M059J (cell line): ENCODE results near the gene TRIM47. TPM values are rescaled to one million over a fixed set of nuclear protein-coding genes. Genes with fewer than 3 reads are reported as not detected.

Experiments
- DNase-seq: peaks from one replicate; pipeline ENCODE4 v3.0.0-alpha.2; 2012; ENCODE audit warnings: low read depth
- total RNA-seq: library from RNA; depleted of rRNA; stranded (reverse); fragments of >200 nt; shearing (Covaris generic); gene quantifications from 2 replicates; pipeline ENCODE4 v1.2.3, GENCODE V29; 2014; rRNA removed

The TRIM47 gene
- total RNA-seq, 1 experiment from 2014 or later = 6.6 TPM

- DNase-seq = no peak
Measured at GRCh38 chr17:75831032-75831571, 47.3 kb downstream of the TRIM47 start.

- DNase-seq = no peak
Measured at GRCh38 chr17:75830164-75831031, 48.0 kb downstream of the TRIM47 start.

- DNase-seq = no peak
Measured at GRCh38 chr17:75829747-75830146, 48.6 kb downstream of the TRIM47 start.

- DNase-seq = no peak
Measured at GRCh38 chr17:75828741-75829140, 49.6 kb downstream of the TRIM47 start.

GRCh38 chr17:75828076-75828400 is 50.3 kb downstream of the TRIM47 start:
- DNase-seq = no peak

GRCh38 chr17:75827308-75828075 is 50.9 kb downstream of the TRIM47 start:
- no peak for DNase-seq

- DNase-seq = no peak
Measured at GRCh38 chr17:75826561-75827307, 51.6 kb downstream of the TRIM47 start.

GRCh38 chr17:75825748-75826370 is 52.5 kb downstream of the TRIM47 start:
- DNase-seq = no peak

GRCh38 chr17:75825149-75825552 is 53.2 kb downstream of the TRIM47 start:
- no peak for DNase-seq

- no peak for DNase-seq
Measured at GRCh38 chr17:75824666-75825065, 53.7 kb downstream of the TRIM47 start.

Other genes starting within 250 kb of the TRIM47 start
- gene SMIM5, start 245.1 kb downstream of the TRIM47 start, total RNA-seq = not detected in 2 replicates
- 8.9 and 13.1 TPM in 2 replicates for gene RECQL5, start 211.4 kb downstream of the TRIM47 start, total RNA-seq
- 54.7 and 79.3 TPM in 2 replicates for gene SAP30BP, start 211.2 kb downstream of the TRIM47 start, total RNA-seq
- 4.8 and 8.0 TPM in 2 replicates for gene ITGB4, start 157.1 kb downstream of the TRIM47 start, total RNA-seq
- 20.4 and 31.6 TPM in 2 replicates for gene GALK1, start 113.4 kb downstream of the TRIM47 start, total RNA-seq
- gene UNK, start 93.8 kb downstream of the TRIM47 start, total RNA-seq = 23.2 and 26.7 TPM in 2 replicates
- gene UNC13D, start 34.2 kb downstream of the TRIM47 start, total RNA-seq = 0.07 TPM in 1 of 2 replicates, not detected in the other
- 32.5 and 35.8 TPM in 2 replicates for gene WBP2, start 23.2 kb downstream of the TRIM47 start, total RNA-seq
- gene TRIM65, start 18.4 kb upstream of the TRIM47 start, total RNA-seq = 6.4 and 11.1 TPM in 2 replicates
- 30.3 and 39.4 TPM in 2 replicates for gene MRPL38, start 26.3 kb upstream of the TRIM47 start, total RNA-seq
- gene FBF1, start 62.5 kb upstream of the TRIM47 start, total RNA-seq = 14.4 and 18.7 TPM in 2 replicates
- gene ACOX1, start 100.6 kb upstream of the TRIM47 start, total RNA-seq = 16.7 and 22.4 TPM in 2 replicates
- gene TEN1, start 100.7 kb upstream of the TRIM47 start, total RNA-seq = 8.0 and 14.3 TPM in 2 replicates
- gene CDK3, start 122.3 kb upstream of the TRIM47 start, total RNA-seq = 0.30 and 1.6 TPM in 2 replicates
- not detected in 2 replicates for gene EVPL, start 148.7 kb upstream of the TRIM47 start, total RNA-seq
- 19.0 and 28.5 TPM in 2 replicates for gene SRP68, start 193.9 kb upstream of the TRIM47 start, total RNA-seq
- gene GALR2, start 196.2 kb upstream of the TRIM47 start, total RNA-seq = 0.30 and 0.96 TPM in 2 replicates
- gene ZACN, start 200.6 kb upstream of the TRIM47 start, total RNA-seq = 0.02 TPM in 1 of 2 replicates, not detected in the other
- gene EXOC7, start 225.2 kb upstream of the TRIM47 start, total RNA-seq = 39.0 and 69.9 TPM in 2 replicates